Lower leg skin (tissue), 3 donors: Measurements from ENCODE around the gene ERI3.

Source experiments
- CTCF ChIP-seq, 3 donors: fragments of 450-650 bp; IDR thresholded peaks; one replicate each; pipeline ENCODE4 v1.5.1; 2016; ENCODE audit warnings: antibody characterized with exemption in 3 of 3, mild to moderate bottlenecking in 3 of 3, moderate library complexity in 2 of 3
- POLR2A ChIP-seq, 2 donors: fragments of 450-650 bp; IDR thresholded peaks; one replicate each; pipeline ENCODE4 v1.6.1; 2016 to 2017; ENCODE audit warnings: antibody characterized with exemption in 2 of 2, mild to moderate bottlenecking in 1 of 2, moderate library complexity in 1 of 2

DNA sequence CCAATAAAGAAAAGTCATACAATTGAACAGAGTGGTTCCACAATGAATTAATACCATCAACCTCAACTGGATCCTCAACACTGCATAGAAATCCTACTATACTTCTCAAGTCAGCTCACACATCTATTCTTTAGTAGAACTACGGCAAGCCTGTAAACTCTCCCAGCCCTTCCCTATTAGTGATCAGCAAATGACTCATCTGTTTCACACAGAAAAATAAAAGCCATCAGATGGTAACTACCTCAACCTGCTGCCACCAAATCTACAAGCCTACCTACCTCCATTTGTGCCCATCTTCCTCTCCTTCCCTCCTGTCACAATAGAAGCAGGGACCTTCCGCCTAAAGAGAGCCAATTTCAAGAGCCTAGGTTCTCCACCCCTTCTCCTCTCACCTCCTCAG, 78.2 kb downstream of the ERI3 start:
- TF ChIP-seq CTCF (IDR thresholded peaks at IDR 0.05) (no peak), POLR2A (IDR thresholded peaks at IDR 0.05) (no peak)
